NK-92 (cell line): Measurements from ENCODE around the gene PHACTR1.

Source experiments
- DNase-seq: peaks from one replicate; lab custom pipeline; 2025; ENCODE audit not compliant: unreplicated experiment; lab: John Stamatoyannopoulos, UW

Gene PHACTR1

DNA sequence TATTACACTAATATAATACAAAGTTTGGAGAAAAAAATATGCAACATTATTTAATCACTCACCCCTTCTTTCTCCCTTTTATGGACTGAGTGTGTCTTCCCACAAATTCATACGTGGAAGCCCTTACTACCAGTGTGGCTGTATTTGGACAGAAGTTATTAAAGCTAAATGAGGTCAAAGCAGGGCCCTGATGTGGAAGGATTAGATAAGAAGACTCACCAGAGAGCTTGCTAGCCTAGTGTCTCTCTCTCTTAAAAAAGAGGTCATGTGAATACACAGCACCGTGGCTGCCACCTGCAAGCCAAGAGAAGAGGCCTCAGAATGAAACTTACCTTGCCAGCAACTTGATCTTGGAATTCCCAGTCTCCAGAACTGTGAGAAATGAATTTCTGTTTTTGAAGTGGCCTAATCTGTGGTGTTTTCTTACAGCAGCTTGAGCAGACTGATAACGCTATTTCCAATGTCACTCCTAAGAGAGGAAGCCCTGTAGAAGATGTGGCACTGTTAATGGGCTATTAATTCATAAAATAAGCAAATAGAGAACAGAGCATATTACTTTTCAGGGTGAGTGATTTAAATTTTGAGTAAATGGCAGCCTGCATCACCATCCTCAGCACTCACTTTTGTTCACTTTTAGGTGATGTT lies 378.3 kb downstream of the PHACTR1 start:
- DNase-seq = no peak

GRCh38 chr6:13096084-13096483 lies 379.5 kb downstream of the PHACTR1 start:
- DNase-seq = no peak

DNA sequence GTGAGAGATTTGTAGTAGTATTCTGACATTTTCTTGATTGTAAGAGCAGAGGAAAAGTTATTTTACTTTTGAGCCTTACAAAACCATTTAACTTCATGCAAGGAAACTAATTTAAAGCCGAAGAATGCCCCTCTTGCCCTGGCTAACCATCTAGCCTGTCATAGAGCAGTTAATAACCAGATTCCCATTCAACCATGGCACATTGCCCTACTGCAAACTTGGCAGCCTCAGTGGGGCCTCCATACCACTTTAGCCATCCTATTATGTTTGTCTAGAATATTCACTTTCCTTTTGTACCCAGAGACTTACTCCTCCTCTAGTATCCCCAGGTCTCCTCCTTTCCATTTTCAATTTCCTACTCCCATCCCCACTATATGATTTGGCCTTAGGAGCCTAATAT lies 380.9 kb downstream of the PHACTR1 start:
- no peak for DNase-seq

DNA sequence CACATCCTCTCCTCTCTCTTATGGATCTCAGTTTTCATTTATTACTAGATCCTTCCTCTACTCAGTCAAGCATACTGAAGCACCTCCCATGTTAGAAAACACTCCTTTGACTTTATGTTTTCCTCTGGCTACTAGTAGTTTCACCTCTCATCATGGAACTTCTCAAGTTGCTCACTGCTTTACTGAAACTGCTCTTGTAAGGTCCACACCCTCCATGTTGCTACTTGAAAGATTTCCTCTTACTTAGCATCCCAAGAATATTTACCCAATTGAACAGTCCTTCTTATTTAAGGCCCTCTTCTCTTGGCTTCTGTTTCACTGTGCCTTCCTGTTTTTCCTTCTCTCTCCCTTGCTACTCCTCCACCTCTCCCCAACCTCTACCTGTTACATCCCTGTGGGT lies 381.4 kb downstream of the PHACTR1 start:
- DNase-seq = no peak

GRCh38 chr6:13098793-13099570 lies 382.4 kb downstream of the PHACTR1 start:
- DNase-seq = no peak

- DNase-seq = no peak
These were observed 383.2 kb downstream of the PHACTR1 start for GRCh38 chr6:13099771-13100170.

DNA sequence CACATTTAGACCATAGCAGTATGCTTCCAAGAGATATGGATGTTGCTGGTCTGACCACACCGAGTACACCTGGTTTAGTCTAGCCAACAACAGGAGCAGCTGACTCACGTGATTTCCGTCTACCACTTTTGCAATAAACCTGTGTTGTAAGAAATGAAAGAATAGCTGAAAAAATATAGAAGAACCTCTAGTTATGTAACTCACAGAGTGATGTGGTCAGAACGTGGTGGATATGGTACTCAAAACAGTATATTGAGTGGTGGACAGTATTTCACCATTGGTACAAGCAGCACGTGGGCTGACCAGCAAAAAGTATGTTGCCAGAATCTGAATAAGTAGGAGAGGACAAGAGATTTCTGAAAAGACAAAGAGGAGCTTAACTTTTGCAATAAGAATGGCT lies 384.8 kb downstream of the PHACTR1 start:
- no peak for DNase-seq

DNA sequence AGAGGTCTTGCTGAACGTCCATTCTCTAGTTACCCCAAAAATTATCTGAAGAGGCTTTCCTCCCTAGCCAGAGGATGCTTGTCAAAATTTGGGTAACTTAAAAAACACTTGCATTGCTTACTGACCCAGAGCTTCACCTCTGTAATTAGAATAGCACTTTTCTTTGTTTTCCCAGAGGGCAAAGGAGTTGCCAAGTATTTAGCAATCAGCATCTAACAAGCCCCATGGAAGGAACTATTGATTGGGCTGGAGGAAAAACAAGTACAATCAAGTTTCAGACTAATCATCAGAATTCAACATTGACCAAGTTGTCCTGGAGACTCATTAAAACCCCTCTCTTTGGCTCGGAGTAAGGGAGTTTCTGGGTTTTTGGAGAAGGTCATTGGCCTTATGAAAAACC lies 385.4 kb downstream of the PHACTR1 start:
- DNase-seq = no peak

DNA sequence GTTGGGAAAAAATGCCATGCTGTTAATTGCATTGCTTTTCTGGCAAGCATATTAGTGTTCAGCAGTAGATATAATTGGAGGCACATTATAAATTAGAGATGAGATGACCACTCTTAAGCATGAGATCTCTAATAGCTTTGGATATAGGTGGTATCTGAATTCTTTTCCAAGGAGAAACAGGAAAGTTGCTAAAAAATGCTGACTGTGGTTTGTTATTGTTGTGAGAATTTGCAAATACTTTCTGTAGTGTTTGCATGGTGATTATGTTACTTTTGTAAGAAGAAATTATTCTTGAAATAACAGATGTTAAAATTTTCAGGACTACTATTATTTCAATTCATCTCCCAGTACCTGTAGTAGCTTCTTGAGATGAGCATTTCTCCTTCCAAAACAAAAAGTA lies 386.6 kb downstream of the PHACTR1 start:
- DNase-seq = no peak

- no peak for DNase-seq
These were observed 388.6 kb downstream of the PHACTR1 start for GRCh38 chr6:13105139-13105538.

DNA sequence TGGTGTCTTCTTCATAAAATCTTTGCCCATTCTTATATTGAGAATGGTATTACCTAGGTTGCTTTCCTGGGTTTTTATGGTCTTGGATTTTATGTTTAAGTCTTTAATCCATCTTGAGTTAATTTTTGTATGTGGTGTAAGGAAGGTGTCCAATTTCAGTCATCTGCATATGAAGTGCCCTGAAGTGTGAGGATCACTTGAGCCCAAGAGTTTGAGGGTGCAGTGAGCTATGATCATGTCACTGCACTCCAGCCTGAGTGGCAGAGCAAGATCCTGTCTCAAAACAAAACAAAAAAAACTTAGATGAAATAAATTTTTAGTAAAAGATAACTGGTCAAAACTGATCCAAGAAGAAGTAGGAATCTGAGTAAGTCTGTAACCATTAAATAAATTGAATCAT lies 396.4 kb downstream of the PHACTR1 start:
- no peak for DNase-seq

- no peak for DNase-seq
These were observed 396.8 kb downstream of the PHACTR1 start for GRCh38 chr6:13113376-13113775.

- no peak for DNase-seq
These were observed 397.5 kb downstream of the PHACTR1 start for GRCh38 chr6:13113981-13114593.

GRCh38 chr6:13116155-13116554 lies 399.6 kb downstream of the PHACTR1 start:
- DNase-seq = no peak

DNA sequence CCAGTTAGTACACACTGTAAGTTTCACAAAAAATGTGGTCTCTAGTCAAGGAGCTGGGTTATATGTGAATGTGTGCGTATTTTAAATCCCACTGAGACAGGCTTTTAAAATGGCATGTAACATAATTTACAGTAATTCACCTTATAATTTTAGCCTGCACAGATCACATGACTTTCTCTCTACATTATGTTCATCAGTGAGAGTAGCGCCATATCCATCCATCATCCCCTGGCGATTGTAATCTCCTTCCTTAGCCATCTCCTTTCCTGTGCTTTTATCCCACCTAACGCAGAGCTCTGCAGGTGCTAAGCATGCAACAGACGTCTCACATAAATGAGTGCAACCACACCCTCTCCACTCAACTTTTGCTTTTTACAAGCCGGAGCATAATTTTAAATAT lies 401.0 kb downstream of the PHACTR1 start:
- no peak for DNase-seq

DNA sequence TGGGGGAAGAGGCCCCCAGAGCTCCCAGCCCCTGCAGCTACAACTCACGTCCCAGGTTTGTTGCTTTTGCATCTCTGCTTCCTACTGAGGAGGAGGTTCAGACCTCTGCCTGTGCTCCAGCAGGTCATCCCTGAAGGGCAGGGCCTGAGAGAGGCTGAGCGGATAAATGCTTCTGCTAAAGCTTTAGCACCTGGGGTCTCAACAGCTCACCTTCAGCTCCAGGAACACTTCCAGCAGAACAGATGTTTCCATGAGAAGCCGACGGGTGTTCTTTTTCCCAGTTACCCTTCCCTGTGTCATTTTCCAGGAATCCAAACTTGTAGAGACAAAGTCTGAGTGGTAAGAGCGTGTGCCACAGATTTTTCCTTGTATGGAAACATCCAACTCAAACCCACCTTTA lies 403.0 kb downstream of the PHACTR1 start:
- DNase-seq = no peak

DNA sequence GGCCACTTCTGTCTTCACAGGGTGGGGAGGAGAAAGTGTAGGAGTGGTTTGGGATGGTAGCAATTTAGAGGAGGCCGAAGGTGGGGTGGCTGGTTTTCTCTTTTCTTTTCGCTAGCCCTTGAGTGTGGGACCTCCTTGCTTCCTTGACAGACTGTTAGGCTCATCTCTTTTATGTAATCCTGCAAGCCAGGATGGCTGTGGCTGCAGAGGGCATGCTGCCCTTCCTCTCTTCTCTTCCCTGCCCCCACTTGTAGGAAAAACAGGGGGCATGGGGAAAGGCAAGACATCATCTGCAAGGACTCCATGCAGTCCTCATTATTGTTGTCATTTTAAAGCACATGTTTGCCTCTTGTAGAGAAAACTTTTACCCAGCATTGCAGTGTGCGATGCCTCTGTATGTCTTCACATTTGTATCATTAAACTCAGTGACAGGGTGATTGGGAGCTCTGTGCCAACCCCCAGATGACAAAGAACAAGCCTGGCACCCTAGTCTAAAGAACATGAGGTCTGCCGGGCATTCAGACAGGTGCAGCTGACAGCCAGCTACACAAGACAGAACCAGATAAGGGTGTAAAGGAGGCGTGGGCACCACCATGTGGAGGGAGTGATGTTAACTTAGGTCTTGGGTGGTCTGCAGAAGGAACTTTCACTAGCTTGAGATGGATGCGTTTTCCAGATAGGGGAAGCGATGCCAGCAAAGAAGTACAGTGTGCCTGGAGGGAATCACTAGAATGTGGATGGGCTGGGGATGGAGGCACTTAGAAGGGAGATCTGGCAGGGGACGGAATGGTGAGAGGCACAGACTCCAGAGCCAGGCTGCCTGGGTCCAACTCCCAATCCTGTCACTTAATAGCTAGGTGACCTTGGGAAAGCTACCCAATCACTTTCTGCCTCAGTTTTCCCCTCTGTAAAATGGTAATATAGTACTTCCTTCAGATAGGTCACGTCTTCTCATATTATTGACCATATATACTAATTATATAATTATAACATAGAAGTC lies 404.2 kb downstream of the PHACTR1 start:
- DNase-seq = no peak

- no peak for DNase-seq
These were observed 407.6 kb downstream of the PHACTR1 start for GRCh38 chr6:13124131-13124530.

DNA sequence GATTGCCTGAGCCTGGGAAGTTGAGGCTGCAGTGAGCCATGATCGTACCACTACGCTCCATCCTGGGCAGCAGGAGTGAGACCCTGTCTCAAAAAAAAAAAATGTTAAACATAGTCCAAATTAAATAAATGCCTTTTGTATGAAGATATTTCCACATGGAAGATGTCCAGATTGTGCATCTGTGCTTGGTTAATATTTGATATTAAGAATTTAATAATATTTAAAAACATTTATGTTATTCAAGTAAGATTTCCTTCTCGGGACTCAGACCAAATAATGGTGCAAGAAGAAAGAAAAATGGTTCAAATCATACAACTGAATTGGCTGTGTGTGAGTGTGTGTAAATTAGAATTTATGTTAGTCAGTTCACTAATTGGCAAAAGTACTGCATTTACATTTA lies 409.3 kb downstream of the PHACTR1 start:
- no peak for DNase-seq

- no peak for DNase-seq
These were observed 415.5 kb downstream of the PHACTR1 start for GRCh38 chr6:13131935-13132661.
